Measurements from ENCODE around the gene CACNA1B. TPM values are rescaled to one million over a fixed set of nuclear protein-coding genes. Genes with fewer than 3 reads are reported as not detected.

CACNA1B gene
- total and polyA plus RNA-seq, 2 of the 13 experiments (the other 11 are each of a cell fraction or from before 2014, with no cell fraction given) = under 0.01 to 0.04 TPM

- TF ChIP-seq PRDM4 (CRISPR knock-in tag; IDR thresholded peaks at IDR 0.05; ENCODE audit: borderline replicate concordance) (no peak), JUN (CRISPR knock-in tag; IDR thresholded peaks at IDR 0.05) (no peak), IKZF4 (CRISPR knock-in tag; IDR thresholded peaks at IDR 0.05; ENCODE audit: borderline replicate concordance, low read depth, not compliant biosample characterization) (no peak), ATF1 (CRISPR knock-in tag; IDR thresholded peaks at IDR 0.05) (no peak)
Observed at GRCh38 chr9:137951597-137952490, 74.3 kb downstream of the CACNA1B start (continued).

GRCh38 chr9:137952976-137953666 lies 75.5 kb downstream of the CACNA1B start:
- H3K9me3 ChIP-seq (ENCODE audit: low read length) = peaks cover 11% of the 10 kb centered on the region
- CTCF ChIA-PET (ENCODE audit: low intra/inter-chr PET ratio, low total read pairs) = no interaction called here
- no TSS peak for BruUV-seq (replicated peaks)
- POLR2A ChIA-PET = no interaction called here
- no peaks in the 10 kb centered on the region for H3K4me1 ChIP-seq (ENCODE audit: insufficient read depth, low read length)
- H2AFZ ChIP-seq (ENCODE audit: low read length) = no peak overlapping the region
- H3K9ac ChIP-seq (ENCODE audit: insufficient read depth, low read depth, low read length) = no peak overlapping the region
- WGBS (ENCODE audit: low lambda C conversion rate) = 19% methylated on average over 7 of the region's 12 CpGs
- H3K4me3 ChIP-seq (replicated peaks in 1 of 3; ENCODE audit: insufficient read depth in 1 of 3, low read depth in 2 of 3, low read length in 3 of 3) = no peak overlapping the region
- H3K27ac ChIP-seq (ENCODE audit: extremely low read length, insufficient read depth, low read length) = no peak overlapping the region
- no peak for DNase-seq (ENCODE audit: low spot score)
- no peak for ATAC-seq
- FAIRE-seq = no peak
- peaks cover 7 to 49% of the 10 kb centered on the region in 2 experiments; a peak in 3 of 5 replicates for H3K27me3 ChIP-seq (ENCODE audit: control insufficient read depth in 1 of 2, insufficient read depth in 2 of 2, low read length in 2 of 2)
- H3K36me3 ChIP-seq (replicated peaks in 1 of 2; ENCODE audit: control insufficient read depth in 1 of 2, insufficient read depth in 2 of 2, low read length in 2 of 2) = no peaks in the 10 kb centered on the region
- in situ Hi-C loops (cut with HindIII; ENCODE audit: extremely low pct_ligation_motif_present, low pct_unique_long_range_greater_than_20kb) (no loop called here), intact Hi-C loops (cut with micrococcal nuclease; ENCODE audit: unreplicated experiment) (no loop called here)
- no peaks in the 10 kb centered on the region for H3K79me2 ChIP-seq (ENCODE audit: insufficient read depth, low read length)
- H3K4me2 ChIP-seq (ENCODE audit: low read depth, low read length) = no peak overlapping the region
- H4K20me1 ChIP-seq (ENCODE audit: insufficient read depth, low read length) = 0 out of 2 replicates have a peak, but pooled peaks cover 4% of the 10 kb centered on the region
- TF ChIP-seq FOXA3 (CRISPR knock-in tag; IDR thresholded peaks at IDR 0.05) (no peak), ELK4 (CRISPR knock-in tag; IDR thresholded peaks at IDR 0.05; ENCODE audit: borderline replicate concordance) (no peak), ZNF337 (CRISPR knock-in tag; IDR thresholded peaks at IDR 0.05; ENCODE audit: borderline replicate concordance, low read depth) (no peak), MTERF4 (CRISPR knock-in tag; IDR thresholded peaks at IDR 0.05) (no peak), TGIF2 (CRISPR knock-in tag; IDR thresholded peaks at IDR 0.05) (no peak), DMTF1 (CRISPR knock-in tag; IDR thresholded peaks at IDR 0.05) (no peak), AKAP8 (CRISPR knock-in tag; IDR thresholded peaks at IDR 0.05) (no peak), TMF1 (CRISPR knock-in tag; IDR thresholded peaks at IDR 0.05; ENCODE audit: low read depth) (no peak), BRCA1 (CRISPR knock-in tag; IDR thresholded peaks at IDR 0.05) (no peak), TAF1 (CRISPR knock-in tag; IDR thresholded peaks at IDR 0.05) (no peak)

All from HepG2 (cell line).